Neural cell (in vitro differentiated cells): ENCODE results near the gene L3MBTL4.

Source experiments
- CTCF ChIP-seq: fragments of 450-650 bp; IDR thresholded peaks from 2 replicates; pipeline ENCODE4 v1.5.1; 2014; ENCODE audit warnings: antibody characterized with exemption, mild to moderate bottlenecking, moderate library complexity; ENCODE audit not compliant: poor library complexity, severe bottlenecking
- EZH2 ChIP-seq: fragments of 200-600, 300-800 bp; shearing (Covaris generic), sonication (generic); IDR thresholded peaks from 2 replicates; pipeline ENCODE4 v1.6.1; 2014; ENCODE audit warnings: antibody characterized with exemption, low read length, borderline replicate concordance, mild to moderate bottlenecking; ENCODE audit not compliant: insufficient read depth, poor library complexity, severe bottlenecking
- TAF1 ChIP-seq: IDR thresholded peaks from 2 replicates; pipeline ENCODE4 v1.6.1; 2012; ENCODE audit warnings: low read depth
- TF ChIP-seq, protein P1 (sequence below): IDR thresholded peaks from 2 replicates; pipeline ENCODE4 v1.6.1; 2012; ENCODE audit warnings: borderline replicate concordance

- TF ChIP-seq CTCF = no peak
- no peak for TF ChIP-seq EZH2
- no peak for TF ChIP-seq TAF1
- TF ChIP-seq, protein P1, sequence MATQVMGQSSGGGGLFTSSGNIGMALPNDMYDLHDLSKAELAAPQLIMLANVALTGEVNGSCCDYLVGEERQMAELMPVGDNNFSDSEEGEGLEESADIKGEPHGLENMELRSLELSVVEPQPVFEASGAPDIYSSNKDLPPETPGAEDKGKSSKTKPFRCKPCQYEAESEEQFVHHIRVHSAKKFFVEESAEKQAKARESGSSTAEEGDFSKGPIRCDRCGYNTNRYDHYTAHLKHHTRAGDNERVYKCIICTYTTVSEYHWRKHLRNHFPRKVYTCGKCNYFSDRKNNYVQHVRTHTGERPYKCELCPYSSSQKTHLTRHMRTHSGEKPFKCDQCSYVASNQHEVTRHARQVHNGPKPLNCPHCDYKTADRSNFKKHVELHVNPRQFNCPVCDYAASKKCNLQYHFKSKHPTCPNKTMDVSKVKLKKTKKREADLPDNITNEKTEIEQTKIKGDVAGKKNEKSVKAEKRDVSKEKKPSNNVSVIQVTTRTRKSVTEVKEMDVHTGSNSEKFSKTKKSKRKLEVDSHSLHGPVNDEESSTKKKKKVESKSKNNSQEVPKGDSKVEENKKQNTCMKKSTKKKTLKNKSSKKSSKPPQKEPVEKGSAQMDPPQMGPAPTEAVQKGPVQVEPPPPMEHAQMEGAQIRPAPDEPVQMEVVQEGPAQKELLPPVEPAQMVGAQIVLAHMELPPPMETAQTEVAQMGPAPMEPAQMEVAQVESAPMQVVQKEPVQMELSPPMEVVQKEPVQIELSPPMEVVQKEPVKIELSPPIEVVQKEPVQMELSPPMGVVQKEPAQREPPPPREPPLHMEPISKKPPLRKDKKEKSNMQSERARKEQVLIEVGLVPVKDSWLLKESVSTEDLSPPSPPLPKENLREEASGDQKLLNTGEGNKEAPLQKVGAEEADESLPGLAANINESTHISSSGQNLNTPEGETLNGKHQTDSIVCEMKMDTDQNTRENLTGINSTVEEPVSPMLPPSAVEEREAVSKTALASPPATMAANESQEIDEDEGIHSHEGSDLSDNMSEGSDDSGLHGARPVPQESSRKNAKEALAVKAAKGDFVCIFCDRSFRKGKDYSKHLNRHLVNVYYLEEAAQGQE = no peak
Observed at GRCh38 chr18:5992381-5992780, 422.3 kb downstream of the L3MBTL4 start.
